ENCODE data around the gene SLC26A9.

GRCh38 chr1:205935869-205936268 is 7.4 kb downstream of the SLC26A9 start:
- TF ChIP-seq SMC3 (IDR thresholded peaks at IDR 0.05; ENCODE audit: low read depth, low read length) (no peak), TAF1 (IDR thresholded peaks at IDR 0.05; ENCODE audit: borderline replicate concordance, low read depth, low read length) (no peak), MXI1 (IDR thresholded peaks at IDR 0.05; ENCODE audit: low read depth, low read length) (no peak), JUND (IDR thresholded peaks at IDR 0.05) (no peak), RCOR1 (IDR thresholded peaks at IDR 0.05; ENCODE audit: low read length) (no peak), SIN3A (IDR thresholded peaks at IDR 0.05; ENCODE audit: borderline replicate concordance, low read depth, low read length) (no peak)
- TF ChIP-seq, protein P1, sequence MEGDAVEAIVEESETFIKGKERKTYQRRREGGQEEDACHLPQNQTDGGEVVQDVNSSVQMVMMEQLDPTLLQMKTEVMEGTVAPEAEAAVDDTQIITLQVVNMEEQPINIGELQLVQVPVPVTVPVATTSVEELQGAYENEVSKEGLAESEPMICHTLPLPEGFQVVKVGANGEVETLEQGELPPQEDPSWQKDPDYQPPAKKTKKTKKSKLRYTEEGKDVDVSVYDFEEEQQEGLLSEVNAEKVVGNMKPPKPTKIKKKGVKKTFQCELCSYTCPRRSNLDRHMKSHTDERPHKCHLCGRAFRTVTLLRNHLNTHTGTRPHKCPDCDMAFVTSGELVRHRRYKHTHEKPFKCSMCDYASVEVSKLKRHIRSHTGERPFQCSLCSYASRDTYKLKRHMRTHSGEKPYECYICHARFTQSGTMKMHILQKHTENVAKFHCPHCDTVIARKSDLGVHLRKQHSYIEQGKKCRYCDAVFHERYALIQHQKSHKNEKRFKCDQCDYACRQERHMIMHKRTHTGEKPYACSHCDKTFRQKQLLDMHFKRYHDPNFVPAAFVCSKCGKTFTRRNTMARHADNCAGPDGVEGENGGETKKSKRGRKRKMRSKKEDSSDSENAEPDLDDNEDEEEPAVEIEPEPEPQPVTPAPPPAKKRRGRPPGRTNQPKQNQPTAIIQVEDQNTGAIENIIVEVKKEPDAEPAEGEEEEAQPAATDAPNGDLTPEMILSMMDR (IDR thresholded peaks at IDR 0.05) = no peak
